Ecto neural progenitor cell (in vitro differentiated cells): Measurements from ENCODE around the gene CTIF.

ENCODE experiments used
- DNase-seq: peaks from one replicate; pipeline ENCODE4 v3.0.0-alpha.2; 2018; ENCODE audit warnings: low spot score

The CTIF gene

DNA sequence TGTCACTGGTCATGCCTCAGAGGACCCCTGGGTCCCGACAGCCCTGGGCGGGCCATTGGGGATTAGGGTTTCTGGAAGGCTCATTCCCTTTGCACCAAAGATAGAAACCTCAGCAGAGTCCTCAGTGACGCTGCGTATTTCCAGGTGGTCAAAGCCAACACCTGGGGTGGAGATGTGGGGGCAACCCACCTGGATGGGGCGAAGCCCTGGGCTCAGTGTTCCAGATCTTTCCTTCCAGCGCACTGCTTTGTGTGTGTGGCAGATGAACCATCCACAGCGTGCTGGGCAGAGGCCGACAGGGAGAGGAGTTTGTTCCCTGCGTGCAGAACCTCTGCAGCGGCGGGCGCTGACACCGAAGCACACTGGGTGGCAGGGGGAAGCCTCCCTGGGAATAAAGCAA is 143.9 kb downstream of the CTIF start:
- DNase-seq: no peak

DNA sequence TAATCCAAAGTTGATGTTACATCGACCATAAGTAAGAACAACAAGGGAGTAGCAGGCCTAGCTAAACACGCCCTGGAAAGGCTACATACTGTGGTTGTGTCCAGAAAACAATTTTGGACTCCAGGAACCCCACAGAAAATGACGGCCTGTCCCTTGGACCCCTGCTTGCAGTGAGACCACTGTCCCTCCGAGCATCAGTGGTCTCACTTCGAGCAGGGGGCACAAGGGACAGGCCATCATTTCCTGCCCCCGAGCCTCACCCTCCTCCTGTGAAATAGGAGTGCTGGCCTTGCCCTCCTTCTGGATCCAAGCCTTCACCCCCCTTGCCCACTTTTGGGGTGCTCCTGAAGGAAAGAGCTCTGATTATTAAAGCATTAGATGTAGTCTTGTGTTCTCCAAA is 144.4 kb downstream of the CTIF start:
- no peak for DNase-seq

DNA sequence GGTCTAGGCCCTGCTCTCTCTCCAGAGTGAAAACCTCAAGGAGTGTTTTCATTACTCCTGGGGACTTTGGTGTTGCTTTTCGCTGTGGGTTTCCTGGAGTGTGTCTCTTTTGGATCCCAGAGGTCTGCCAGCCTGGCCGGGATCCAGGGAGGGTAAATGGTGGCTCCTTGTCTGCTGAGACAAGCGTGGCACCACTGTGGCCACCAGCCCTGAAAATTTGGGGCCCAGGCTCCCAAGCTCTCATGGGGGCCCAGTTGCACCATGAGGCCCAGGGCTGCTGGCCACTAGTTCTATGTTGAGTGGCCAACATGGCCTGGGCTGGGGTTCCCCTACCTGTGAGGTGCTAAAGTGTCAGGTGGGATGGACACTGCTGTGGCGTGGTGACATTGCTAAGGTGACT is 144.8 kb downstream of the CTIF start:
- DNase-seq: no peak

DNA sequence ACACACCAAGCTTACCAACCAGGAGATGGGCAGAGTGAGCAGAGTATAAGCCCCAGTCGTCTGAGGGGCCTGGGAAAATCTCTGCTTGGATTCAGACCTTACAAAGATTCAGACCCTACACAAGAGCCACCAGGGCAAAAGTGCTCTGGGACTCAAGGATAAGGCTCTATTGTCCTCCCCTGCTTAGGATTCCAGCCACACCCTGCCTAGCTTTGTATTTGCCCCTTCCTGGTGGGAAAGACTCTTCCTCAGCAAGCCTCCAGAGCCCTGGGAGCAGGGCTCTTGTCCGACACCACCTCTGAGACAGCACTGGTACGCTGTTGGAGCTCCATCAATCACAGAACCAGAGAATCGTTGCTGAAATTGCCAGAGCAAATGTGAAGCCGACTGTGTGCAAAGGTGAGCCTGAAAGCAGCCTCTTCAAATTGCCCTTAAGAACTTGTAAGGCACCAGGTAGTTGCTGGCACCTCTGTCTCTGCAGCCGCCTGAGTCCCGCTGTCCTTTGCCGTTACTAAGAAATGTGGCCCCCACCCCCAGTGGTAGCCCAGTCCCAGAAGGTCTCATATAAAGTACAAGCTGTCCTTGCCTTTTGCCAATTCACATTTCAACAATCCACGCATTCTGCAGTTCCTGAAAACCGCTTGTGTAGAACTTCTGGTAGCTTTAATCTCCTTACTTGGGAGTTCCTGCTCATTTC is 148.7 kb downstream of the CTIF start:
- no peak for DNase-seq

- DNase-seq: no peak
These were observed 150.1 kb downstream of the CTIF start for GRCh38 chr18:48688961-48689360.

- DNase-seq: no peak
These were observed 150.7 kb downstream of the CTIF start for GRCh38 chr18:48689548-48689947.

DNA sequence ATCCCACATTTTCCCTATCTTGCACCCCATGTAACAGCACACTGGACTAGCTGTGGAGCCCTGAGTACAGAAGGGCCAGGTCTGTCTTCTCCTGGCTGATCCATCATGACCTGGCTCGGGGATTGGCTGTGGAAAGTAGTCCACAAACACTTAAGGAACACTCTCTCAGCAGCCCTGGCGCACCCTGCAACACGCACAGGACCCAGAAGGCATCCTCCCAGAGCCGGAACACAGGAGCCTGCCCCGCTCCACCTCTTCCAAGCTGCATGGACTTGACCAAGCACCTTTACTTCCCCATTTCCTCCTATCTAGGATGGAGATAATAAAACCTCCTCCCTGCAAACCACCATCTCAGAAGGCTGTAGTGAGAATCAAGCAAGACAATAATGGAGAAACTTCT is 151.7 kb downstream of the CTIF start:
- DNase-seq: no peak

GRCh38 chr18:48693006-48693405 is 154.2 kb downstream of the CTIF start:
- no peak for DNase-seq

GRCh38 chr18:48693625-48694262 is 154.9 kb downstream of the CTIF start:
- DNase-seq: no peak

DNA sequence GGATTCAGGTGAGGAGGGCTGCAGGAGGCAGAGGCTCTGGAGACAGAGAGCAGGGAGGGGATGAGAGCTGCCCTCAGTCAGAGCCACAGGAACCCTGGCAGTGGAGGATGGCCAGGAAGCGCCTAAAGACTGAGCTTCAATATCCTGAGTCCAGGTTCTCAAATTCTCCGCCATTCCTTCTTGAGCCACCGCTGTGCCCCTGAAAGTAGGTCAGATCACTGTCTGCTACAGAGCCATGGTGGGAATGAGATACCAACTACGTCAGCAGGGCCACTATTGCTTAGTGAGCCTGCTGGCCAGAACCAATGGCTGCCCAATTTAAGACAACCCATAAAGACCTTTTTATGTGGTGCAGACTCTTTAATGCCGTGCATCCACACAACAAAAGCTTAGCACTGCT is 155.5 kb downstream of the CTIF start:
- no peak for DNase-seq

- DNase-seq: no peak
These were observed 156.8 kb downstream of the CTIF start for GRCh38 chr18:48695671-48696070.

GRCh38 chr18:48696218-48696617 is 157.4 kb downstream of the CTIF start:
- no peak for DNase-seq

- DNase-seq: no peak
These were observed 158.6 kb downstream of the CTIF start for GRCh38 chr18:48697441-48697840.

DNA sequence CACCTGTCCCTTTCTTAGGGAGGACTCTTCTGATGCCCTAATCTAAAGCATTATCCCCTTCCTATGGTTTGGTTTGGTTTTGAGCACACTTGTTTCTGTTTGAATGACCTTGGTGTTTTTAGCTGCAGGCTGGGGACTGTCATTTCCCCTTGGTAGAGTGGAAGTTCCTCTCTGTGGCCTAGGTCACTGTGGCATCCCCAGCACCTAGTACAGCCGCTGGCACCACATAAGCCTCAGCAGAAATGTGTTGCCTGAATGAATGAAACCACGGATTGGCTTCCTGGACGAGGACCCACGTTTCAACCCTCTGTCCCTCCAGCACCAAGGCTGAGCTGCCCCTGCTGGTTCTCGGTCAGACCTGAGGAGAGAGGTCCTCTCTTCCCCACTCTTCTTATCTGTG is 159.9 kb downstream of the CTIF start:
- DNase-seq: no peak

- no peak for DNase-seq
These were observed 160.9 kb downstream of the CTIF start for GRCh38 chr18:48699761-48700160.

GRCh38 chr18:48700446-48700845 is 161.6 kb downstream of the CTIF start:
- DNase-seq: no peak

GRCh38 chr18:48702346-48703027 is 163.7 kb downstream of the CTIF start:
- DNase-seq: no peak

DNA sequence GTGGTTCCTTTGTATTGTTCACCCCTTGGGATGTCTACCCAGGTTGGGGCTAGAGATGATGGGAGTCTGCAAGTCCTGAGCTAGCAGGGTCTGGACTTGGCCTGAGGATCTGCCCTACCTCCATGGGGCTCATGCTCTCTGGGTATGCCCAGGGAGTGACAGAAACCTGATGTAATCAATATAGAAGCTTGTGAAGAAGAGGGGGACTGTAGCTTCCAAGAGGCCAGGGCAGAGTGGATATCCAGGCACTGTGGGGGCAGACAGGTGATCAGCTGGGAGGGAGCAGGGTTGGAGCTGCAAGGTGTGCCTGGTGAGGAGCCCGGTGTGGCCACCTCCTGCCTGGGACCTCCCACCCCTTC is 164.2 kb downstream of the CTIF start:
- DNase-seq: no peak

DNA sequence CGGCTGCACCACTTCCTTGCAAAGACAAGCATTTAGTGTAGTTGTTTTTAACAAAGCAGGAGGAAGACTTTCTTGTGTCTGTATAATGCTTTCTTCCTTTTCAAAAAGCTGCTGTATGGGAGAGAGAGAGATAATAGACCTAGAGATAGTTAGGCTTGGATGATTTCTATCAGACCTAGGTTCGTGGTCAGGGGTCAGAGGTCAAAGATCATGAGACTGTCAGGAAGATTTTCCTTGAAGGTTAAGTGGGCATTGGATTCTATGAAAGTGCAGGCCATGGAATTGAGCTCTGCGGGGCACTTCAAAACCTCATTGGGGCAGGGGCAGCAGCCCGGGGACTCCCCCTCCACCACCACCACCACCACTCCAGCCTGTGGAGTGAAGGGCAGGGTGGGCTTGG is 164.6 kb downstream of the CTIF start:
- no peak for DNase-seq

GRCh38 chr18:48705043-48705442 is 166.2 kb downstream of the CTIF start:
- DNase-seq: no peak

GRCh38 chr18:48705531-48705930 is 166.7 kb downstream of the CTIF start:
- no peak for DNase-seq

- no peak for DNase-seq
These were observed 167.9 kb downstream of the CTIF start for GRCh38 chr18:48706731-48707130.

- DNase-seq: no peak
These were observed 168.9 kb downstream of the CTIF start for GRCh38 chr18:48707636-48708296.
